Smooth muscle cell (in vitro differentiated cells): ENCODE results near the gene RTCA. TPM values are rescaled to one million over a fixed set of nuclear protein-coding genes. Genes with fewer than 3 reads are reported as not detected.
"Not testable (repeated sequence)": the region's sequence is repeated elsewhere in the genome, so short reads cannot be mapped to it uniquely, and the experiment has no call there.

ENCODE experiments used
- DNase-seq: peaks from one replicate; lab custom pipeline; 2025; ENCODE audit not compliant: unreplicated experiment; lab: John Stamatoyannopoulos, UW
- H2AFZ ChIP-seq: fragments of 200-600 bp; sonication (generic); 2 replicates; pipeline ENCODE4 v1.6.0; 2016; ENCODE audit warnings: antibody characterized with exemption, low read depth, mild to moderate bottlenecking
- H3F3A ChIP-seq: fragments of 200-600 bp; sonication (generic); 2 replicates; pipeline ENCODE4 v1.6.0; 2017; ENCODE audit warnings: antibody characterized with exemption, low read depth
- H3K27ac ChIP-seq: fragments of 200-600 bp; sonication (generic); 2 replicates; pipeline ENCODE4 v1.5.1; 2016; ENCODE audit warnings: low read depth, mild to moderate bottlenecking
- H3K27me3 ChIP-seq: fragments of 200-600 bp; sonication (generic); 2 replicates; pipeline ENCODE4 v1.6.1; 2016; ENCODE audit warnings: low read depth, mild to moderate bottlenecking
- H3K36me3 ChIP-seq: fragments of 200-600 bp; sonication (generic); 2 replicates; pipeline ENCODE4 v1.5.1; 2016; ENCODE audit warnings: low read depth
- H3K4me1 ChIP-seq: fragments of 200-600 bp; sonication (generic); 2 replicates; pipeline ENCODE4 v1.5.1; 2016; ENCODE audit warnings: low read depth
- H3K4me2 ChIP-seq: fragments of 200-600 bp; sonication (generic); 2 replicates; pipeline ENCODE4 v1.6.0; 2016; ENCODE audit warnings: mild to moderate bottlenecking
- H3K4me3 ChIP-seq: fragments of 200-600 bp; sonication (generic); 2 replicates; pipeline ENCODE4 v1.5.1; 2016; ENCODE audit warnings: mild to moderate bottlenecking
- H3K79me2 ChIP-seq: fragments of 200-600 bp; sonication (generic); 2 replicates; pipeline ENCODE4 v1.6.0; 2016; ENCODE audit warnings: low read depth, mild to moderate bottlenecking
- H3K9ac ChIP-seq: fragments of 200-600 bp; sonication (generic); 2 replicates; pipeline ENCODE4 v1.6.0; 2016; ENCODE audit warnings: low read depth
- H3K9me3 ChIP-seq: fragments of 200-600 bp; sonication (generic); replicated peaks from 2 replicates; pipeline ENCODE4 v1.5.1; 2016; ENCODE audit warnings: low read depth
- H4K20me1 ChIP-seq: fragments of 200-600 bp; sonication (generic); 2 replicates; pipeline ENCODE4 v1.6.0; 2016; ENCODE audit warnings: low read depth
- WGBS: methylation state at CpG from one replicate; pipeline ENCODE4 v1.1.7; 2016; ENCODE audit warnings: low lambda C conversion rate; 5-methylcytosine and 5-hydroxymethylcytosine counted together
- polyA plus RNA-seq: library from polyadenylated mRNA; unstranded; fragments of >200 nt; fragmentation: Nextera tagmentation; extraction: Ambion mirVana; gene quantifications from 2 replicates; pipeline ENCODE4 v1.2.1, GENCODE V29; 2016
- total RNA-seq: library from RNA; depleted of rRNA; stranded (reverse); fragments of >200 nt; gene quantifications from 2 replicates; pipeline ENCODE4 v1.2.3, GENCODE V29; 2014
- TF ChIP-seq, protein P1 (sequence below): fragments of 200-600 bp; sonication (generic); IDR thresholded peaks from 2 replicates; pipeline ENCODE4 v1.5.1; 2017; ENCODE audit warnings: borderline replicate concordance, mild to moderate bottlenecking, antibody characterized with exemption; ENCODE audit not compliant: insufficient read depth, poor library complexity, severe bottlenecking

RTCA gene
- total and polyA plus RNA-seq, 2 experiments from 2014 or later = 51.7 to 67.5 TPM

DNA sequence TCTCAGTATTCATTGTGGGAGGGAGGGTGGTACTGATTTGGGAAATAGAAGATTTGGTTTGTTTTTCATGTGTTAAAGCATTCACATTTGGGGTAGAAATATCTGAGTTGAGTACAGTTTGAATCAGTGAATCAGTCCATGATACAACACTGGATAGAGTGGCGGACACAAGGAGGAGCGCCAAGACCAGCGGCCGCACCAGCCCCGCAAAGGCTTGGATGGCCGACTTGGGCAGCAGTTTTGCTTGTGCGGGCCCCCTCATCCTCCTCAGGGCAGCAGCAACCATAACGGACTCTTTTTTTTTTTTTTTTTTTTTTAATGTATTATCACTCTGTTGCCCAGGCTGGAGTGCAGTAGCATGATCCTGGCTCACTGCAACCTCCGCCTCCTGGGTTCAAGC lies 66.3 kb downstream of the RTCA start:
- Histone ChIP-seq H2AFZ (no peak overlapping the region), H3K27me3 (no peaks in the 10 kb centered on the region), H3K79me2 (no peaks in the 10 kb centered on the region), H3K27ac (no peak overlapping the region), H3K9ac (no peak overlapping the region), H3F3A (no peaks in the 10 kb centered on the region), H4K20me1 (no peaks in the 10 kb centered on the region), H3K4me2 (no peak overlapping the region), H3K36me3 (no peaks in the 10 kb centered on the region), H3K9me3 (no peaks in the 10 kb centered on the region), H3K4me3 (no peak overlapping the region), H3K4me1 (no peaks in the 10 kb centered on the region)
- TF ChIP-seq, protein P1, sequence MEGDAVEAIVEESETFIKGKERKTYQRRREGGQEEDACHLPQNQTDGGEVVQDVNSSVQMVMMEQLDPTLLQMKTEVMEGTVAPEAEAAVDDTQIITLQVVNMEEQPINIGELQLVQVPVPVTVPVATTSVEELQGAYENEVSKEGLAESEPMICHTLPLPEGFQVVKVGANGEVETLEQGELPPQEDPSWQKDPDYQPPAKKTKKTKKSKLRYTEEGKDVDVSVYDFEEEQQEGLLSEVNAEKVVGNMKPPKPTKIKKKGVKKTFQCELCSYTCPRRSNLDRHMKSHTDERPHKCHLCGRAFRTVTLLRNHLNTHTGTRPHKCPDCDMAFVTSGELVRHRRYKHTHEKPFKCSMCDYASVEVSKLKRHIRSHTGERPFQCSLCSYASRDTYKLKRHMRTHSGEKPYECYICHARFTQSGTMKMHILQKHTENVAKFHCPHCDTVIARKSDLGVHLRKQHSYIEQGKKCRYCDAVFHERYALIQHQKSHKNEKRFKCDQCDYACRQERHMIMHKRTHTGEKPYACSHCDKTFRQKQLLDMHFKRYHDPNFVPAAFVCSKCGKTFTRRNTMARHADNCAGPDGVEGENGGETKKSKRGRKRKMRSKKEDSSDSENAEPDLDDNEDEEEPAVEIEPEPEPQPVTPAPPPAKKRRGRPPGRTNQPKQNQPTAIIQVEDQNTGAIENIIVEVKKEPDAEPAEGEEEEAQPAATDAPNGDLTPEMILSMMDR = no peak
- 99% methylated on average over 9 of the region's 9 CpGs for WGBS
- DNase-seq = no peak

DNA sequence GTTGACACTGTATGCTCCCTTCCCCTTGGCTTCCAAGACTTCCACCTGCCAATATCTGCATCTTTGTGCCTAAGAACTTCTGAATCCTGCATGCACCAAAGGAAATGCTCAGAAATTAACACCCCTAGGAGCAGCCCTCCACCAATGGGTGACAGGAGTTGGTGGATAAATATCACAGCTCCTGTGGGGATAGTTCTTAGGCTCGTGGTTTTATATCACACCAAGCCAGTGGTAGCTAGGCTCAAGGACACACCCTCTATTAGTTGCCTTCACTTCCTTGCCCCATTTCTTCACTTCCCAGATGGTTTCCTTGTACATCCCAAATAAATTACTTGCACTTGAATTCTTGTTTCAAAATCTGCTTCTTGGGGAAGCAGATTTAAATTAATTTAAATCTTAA lies 69.4 kb downstream of the RTCA start:
- WGBS = 93% methylated on average over 1 of the region's 1 CpG
- H4K20me1 ChIP-seq = no peaks in the 10 kb centered on the region

DNA sequence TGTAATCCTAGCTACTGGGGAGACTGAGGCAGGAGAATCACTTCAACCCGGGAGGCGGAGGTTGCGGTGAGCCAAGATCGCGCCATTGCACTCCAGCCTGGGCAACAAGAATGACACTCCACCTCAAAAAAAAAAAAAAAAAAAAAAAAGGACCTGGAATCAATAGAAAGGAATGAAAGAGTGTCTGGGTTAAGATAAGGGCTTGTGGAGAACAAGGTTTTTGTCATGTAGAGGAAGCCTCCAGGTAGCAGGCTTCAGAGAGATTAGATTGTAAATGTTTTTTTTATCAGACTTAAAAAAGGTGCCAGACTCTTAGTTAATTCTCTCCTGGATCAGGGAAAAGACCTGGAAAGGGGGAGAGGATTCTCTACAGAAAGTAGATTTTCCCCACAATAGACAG lies 71.9 kb downstream of the RTCA start:
- not testable (repeated sequence) for H2AFZ ChIP-seq, H3K36me3 ChIP-seq, H3K4me1 ChIP-seq, H3K4me3 ChIP-seq, H3K27me3 ChIP-seq, H3K9ac ChIP-seq, DNase-seq, H3F3A ChIP-seq, H3K4me2 ChIP-seq, H3K27ac ChIP-seq, H3K9me3 ChIP-seq, H4K20me1 ChIP-seq, H3K79me2 ChIP-seq
- 89% methylated on average over 5 of the region's 5 CpGs for WGBS

More for the DNA sequence above, 69.4 kb downstream of the RTCA start:
- H3K4me3 ChIP-seq = no peak overlapping the region
- no peaks in the 10 kb centered on the region for H3K9me3 ChIP-seq
- no peaks in the 10 kb centered on the region for H3F3A ChIP-seq
- H3K9ac ChIP-seq = no peak overlapping the region
- no peak overlapping the region for H3K4me2 ChIP-seq
- TF ChIP-seq, protein P1 = no peak
- H3K36me3 ChIP-seq = no peaks in the 10 kb centered on the region
- no peak overlapping the region for H2AFZ ChIP-seq
- no peaks in the 10 kb centered on the region for H3K4me1 ChIP-seq
- DNase-seq = no peak
- H3K27ac ChIP-seq = no peak overlapping the region
- no peaks in the 10 kb centered on the region for H3K27me3 ChIP-seq
- H3K79me2 ChIP-seq = no peaks in the 10 kb centered on the region

DNA sequence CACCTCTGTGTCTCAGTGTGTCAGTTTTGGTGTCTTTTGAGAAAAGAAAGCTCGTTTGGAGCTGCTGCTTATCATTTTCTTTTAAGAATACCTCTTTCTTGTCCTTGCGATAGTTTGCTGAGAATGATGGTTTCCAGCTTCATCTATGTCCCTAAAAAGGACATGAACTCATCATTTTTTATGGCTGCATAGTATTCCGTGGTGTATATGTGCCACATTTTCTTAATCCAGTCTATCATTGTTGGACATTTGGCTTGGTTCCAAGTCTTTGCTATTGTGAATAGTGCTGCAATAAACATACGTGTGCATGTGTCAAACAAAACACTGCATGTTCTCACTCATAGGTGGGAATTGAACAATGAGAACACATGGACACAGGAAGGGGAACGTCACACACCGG lies 73.7 kb downstream of the RTCA start:
- H4K20me1 ChIP-seq, H3K79me2 ChIP-seq, H3K4me2 ChIP-seq, H3K27ac ChIP-seq, H3K4me1 ChIP-seq, DNase-seq, H3K4me3 ChIP-seq, H3K9me3 ChIP-seq, H3F3A ChIP-seq, H3K27me3 ChIP-seq, H3K9ac ChIP-seq, H3K36me3 ChIP-seq, H2AFZ ChIP-seq: not testable (repeated sequence)
- WGBS = 94% methylated on average over 4 of the region's 6 CpGs

DNA sequence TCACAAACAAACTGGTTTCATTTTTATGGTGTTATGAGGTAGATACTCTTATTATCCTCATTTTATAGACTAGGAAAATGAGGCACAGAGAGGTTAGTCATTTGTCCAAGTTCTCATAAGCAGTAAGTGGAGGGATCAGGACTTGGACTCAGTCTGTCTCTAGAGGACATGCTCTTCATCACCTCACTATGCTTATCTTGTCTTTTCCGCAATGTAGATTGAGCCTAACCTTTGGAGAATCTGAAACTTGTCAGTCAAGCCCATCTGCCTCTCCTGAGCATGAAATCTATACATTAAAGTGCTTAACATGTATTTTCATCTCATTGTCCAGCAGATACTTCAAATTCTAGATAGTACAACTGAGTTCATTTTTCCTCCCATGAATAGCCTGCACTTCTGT lies 74.5 kb downstream of the RTCA start:
- H3K4me2 ChIP-seq = no peak overlapping the region
- no peaks in the 10 kb centered on the region for H4K20me1 ChIP-seq
- H3K9me3 ChIP-seq = no peaks in the 10 kb centered on the region
- no peaks in the 10 kb centered on the region for H3F3A ChIP-seq
- H3K27ac ChIP-seq = no peak overlapping the region
- no peaks in the 10 kb centered on the region for H3K36me3 ChIP-seq
- no peaks in the 10 kb centered on the region for H3K4me1 ChIP-seq
- no peak overlapping the region for H3K9ac ChIP-seq
- no peaks in the 10 kb centered on the region for H3K27me3 ChIP-seq
- TF ChIP-seq, protein P1 = no peak
- 97% methylated on average over 1 of the region's 1 CpG for WGBS
- no peak for DNase-seq
- no peaks in the 10 kb centered on the region for H3K79me2 ChIP-seq
- H3K4me3 ChIP-seq = no peak overlapping the region
- no peak overlapping the region for H2AFZ ChIP-seq
